Stimulated activated CD8-positive, alpha-beta memory T cell treated with anti-CD3 and anti-CD28 coated beads, Interleukin-4, amount 100 ng/mL, for 4 hours (primary cell): ENCODE data around the gene LTBP2.

Experiments used
- DNase-seq, 2 donors: peaks; one replicate each; pipeline ENCODE4 v3.0.0-alpha.2; 2020; ENCODE audit warnings: low read depth in 2 of 2, low spot score in 1 of 2

LTBP2 gene

DNA sequence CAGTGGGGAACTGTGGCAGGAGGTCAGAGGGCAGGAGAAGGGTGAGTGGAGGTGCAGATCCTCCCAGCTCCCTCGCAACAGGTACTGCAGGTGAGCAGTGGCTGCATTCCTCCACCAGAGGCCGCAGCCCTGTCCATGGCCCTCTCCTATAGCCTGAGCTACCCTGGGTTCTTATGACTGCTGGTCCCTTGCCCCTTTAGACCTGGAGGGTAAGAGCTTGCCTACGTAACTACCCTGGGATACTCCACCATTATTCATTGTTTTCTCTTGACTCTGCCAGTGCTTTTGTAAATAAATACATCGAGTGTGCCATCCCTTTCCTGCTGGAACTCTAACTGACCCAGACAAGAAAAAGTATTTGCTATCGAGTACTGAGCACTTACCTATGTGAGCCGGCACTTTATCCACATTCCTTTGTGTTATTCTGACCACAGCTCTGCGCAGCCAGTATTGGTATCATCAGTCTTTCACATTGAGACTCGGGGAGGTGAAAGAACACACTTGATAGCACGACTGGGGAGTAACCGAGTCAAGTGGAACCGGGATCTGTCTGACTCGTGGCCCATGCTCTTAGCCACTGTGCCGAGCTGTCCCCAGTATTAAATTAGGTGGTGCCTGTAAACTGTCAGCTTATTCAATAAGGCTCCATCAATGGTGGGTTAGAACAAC, 38.5 kb downstream of the LTBP2 start:
- DNase-seq = no peak

DNA sequence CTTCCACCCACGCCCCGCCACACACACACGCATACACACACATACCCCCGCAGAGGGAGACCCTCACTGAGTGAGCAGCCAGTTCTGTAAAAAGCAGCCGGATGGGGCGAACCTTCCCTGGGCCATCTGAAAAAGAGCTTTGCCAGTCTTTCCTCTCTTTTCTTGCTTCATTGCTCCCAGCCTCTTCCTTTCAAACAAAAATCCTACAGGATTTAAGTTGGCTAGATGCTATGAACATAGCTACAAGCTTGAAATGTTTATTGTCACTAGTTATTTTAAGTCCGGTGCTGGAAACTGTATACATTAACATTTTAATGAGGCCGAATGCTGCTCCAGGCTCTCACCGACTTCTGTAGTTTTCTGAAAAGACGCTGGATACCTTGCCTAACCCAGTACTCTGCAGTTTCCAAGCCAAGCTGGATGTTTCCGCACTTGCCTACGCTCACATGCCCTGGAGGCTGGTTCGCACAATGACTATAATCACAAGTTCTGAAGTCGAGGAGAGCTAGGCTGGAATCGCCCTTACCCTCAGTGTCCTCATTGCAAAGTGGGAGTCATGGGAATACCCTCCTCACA, 39.2 kb downstream of the LTBP2 start:
- DNase-seq = no peak

- DNase-seq = no peak
Observed at GRCh38 chr14:74571901-74572725, 39.9 kb downstream of the LTBP2 start.

DNA sequence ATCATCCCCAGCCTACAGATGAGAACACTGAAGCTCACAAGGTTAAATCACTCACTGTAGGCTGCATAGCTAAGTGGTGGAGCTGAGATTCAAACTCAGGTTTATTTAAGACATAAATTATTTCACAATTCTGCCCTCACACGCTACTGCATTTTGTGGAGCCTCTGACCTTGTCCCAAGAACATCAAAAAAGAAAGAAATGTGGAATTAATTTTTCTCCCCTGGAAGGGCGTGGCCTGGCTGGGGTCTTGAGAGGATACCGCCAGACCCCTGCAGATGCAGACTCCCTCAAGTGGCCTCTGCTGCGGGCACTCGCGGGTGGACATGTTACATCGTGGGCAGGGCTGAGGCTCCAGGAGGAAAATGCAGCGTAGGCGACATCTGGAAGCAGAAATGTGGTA, 40.6 kb downstream of the LTBP2 start:
- no peak for DNase-seq

DNA sequence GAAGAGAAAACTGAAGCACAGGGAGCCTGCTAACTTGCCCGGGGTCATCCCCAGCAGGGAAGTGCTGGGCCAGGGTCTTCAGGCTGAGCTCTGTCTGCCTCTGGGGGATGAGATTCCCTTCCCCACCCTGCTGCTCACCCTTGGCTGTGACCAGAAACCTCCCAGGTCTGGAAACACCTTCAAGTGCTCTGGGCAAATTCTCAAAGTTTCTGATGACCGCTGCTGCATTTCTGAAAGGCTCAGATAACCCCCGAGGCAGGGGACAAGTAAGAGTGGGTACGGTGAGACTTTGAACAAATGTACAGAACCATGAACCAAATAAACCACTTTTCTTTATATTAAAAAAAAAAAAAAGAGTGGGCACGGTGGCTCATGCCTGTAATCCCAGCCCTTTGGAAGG, 41.3 kb downstream of the LTBP2 start:
- no peak for DNase-seq

DNA sequence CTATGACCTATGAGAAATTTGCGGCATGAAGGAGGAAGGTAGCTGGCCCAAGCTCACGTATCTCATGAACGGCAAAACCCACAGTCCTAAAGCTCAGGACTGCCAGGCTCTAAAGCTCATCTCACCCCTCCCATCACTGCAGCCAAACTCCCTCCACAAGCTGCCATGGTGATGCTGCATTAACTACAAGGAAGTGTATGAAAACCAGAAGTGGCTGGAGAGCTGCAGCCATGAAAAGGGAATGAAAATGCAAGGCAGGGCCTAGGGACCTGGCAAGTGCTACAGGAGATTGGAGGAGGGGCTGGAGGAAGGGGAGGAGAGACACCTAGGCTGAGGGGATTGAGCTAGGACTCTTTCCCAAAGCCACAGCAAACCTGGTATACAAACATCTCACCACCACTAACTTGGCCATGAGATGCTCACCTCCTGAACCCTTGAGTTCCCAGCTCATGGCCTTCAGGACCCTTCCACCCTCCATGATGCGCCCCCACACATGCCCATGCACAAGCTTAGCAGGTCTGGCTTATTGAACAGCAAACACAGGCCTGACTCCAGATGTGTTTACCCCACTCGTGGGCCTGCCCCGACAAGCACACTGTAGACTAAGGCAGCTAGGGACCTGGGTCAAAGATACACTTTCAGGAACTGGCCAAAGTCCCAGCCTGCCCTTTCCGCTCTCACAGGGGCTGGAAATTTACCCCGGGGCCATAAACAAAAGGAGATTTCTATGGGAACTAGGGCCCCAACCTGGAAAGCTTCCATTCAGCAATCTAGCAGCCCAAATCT, 42.0 kb downstream of the LTBP2 start:
- DNase-seq = no peak

- DNase-seq = no peak
Observed at GRCh38 chr14:74569387-74569786, 42.6 kb downstream of the LTBP2 start.

DNA sequence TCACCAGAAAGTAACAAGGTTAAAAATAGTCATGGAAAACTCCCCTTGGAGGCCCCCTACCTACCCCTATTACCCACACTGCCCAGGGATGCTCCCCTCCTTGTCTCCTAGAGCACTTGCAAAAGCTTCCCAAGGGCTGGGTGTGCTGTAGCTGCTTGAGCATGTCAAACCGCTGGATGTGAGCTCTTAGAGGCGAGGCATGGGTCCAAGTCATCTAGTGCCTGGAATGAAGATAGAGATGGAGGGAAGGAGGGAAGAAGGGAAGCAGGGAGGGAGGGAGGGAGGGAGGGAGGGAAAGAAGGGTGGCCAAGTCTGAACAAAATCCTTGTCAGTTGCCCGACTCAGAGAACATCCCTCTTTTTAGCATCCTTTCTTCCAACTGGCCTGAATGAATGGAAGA, 43.1 kb downstream of the LTBP2 start:
- no peak for DNase-seq

GRCh38 chr14:74568380-74568649, 43.7 kb downstream of the LTBP2 start:
- DNase-seq = no peak

- DNase-seq = no peak
Observed at GRCh38 chr14:74567646-74568379, 44.2 kb downstream of the LTBP2 start.

- no peak for DNase-seq
Observed at GRCh38 chr14:74567219-74567618, 44.8 kb downstream of the LTBP2 start.

DNA sequence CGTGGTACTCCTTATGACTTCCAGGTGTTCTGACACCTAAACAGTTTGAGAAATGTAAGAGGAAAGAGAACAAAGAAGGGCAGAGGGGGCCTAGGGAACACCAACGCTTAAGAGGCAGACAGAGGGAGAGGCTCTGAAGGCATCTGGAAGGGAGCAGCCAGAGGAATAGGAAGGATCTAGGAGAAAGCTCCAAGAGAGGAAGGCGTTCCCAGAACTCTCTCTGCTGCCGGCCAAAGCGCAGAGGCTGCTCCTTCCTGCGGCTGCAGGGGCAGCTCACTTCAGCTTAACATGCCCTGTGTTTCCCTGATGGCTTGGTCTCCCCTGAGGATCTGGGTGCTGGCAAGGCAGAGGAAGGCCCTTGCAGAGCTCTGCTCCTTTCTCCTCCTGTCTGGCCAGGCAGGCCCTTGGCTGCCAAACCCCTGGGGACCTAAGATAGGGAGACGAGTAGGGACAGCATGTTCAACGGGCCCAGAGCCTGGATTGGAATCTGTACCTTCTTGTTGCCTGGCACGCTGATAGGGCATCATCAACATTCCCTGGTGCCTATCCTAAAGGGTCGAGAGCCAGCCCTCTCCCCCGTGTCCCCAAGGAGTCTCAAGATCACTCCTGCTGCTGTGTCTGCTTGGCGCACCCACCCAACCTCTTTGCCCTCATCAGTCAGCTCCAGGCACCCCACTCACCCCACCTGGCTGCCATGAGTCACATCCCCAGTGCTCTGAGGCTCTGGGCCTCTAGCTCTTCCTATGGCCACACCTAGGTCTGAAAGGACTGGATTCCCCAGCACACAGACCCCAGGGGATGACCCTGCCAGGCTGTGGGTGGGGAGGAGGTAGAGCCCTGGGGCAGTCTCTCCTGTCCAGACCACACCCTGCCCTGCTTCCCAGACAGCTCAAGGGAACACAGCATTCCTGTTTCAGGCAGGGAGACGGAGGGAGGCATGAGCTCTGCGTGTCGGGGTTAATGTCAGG, 45.6 kb downstream of the LTBP2 start:
- DNase-seq = no peak

DNA sequence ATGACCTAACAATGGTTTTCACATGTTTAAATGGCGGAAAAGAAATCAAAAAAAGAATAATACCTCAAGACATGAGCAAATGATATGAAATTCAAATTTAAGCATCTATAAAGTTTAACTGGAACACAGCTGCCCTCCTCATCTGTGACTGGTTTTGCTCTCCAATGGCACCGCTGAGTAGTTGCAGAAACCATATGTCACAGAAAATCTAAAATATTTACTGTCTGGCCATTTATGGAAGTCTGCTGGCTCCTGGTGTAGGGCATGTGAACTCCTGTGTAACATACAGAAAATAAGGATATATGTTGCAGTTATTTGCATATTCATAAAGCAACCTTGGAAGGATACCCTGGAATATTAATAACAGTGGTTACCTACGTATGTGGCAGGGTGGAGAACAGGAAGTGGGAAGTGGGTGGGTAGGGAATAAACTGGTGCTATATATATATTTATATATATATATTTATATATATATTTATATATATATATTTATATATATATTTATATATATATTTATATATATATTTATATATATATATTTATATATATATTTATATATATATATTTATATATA, 48.4 kb downstream of the LTBP2 start:
- DNase-seq = no peak

GRCh38 chr14:74563233-74563585, 48.8 kb downstream of the LTBP2 start:
- no peak for DNase-seq

GRCh38 chr14:74562515-74563232, 49.4 kb downstream of the LTBP2 start:
- no peak for DNase-seq

- DNase-seq = no peak
Observed at GRCh38 chr14:74558655-74559054, 53.4 kb downstream of the LTBP2 start.

GRCh38 chr14:74557691-74558090, 54.3 kb downstream of the LTBP2 start:
- DNase-seq = no peak

- no peak for DNase-seq
Observed at GRCh38 chr14:74555476-74556050, 56.5 kb downstream of the LTBP2 start.
